K562 (cell line): ENCODE results near the gene NME4. TPM values are rescaled to one million over a fixed set of nuclear protein-coding genes. Genes with fewer than 3 reads are reported as not detected.

Experiments used
- E2F8 ChIP-seq: fragments of 450-650 bp; IDR thresholded peaks from 2 replicates; pipeline ENCODE4 v1.7.1; 2018; ENCODE audit warnings: mild to moderate bottlenecking, low read depth; ENCODE audit not compliant: partially characterized antibody
- NONO ChIP-seq, 2 experiments: fragments of 200-400 bp in 1 of 2; fragments of 450-650 bp in 1 of 2; formaldehyde crosslinking in 1 of 2; IDR thresholded peaks; 2 replicates each; pipeline ENCODE4 v1.6.1; 2017; ENCODE audit warnings: low read depth in 2 of 2, mild to moderate bottlenecking in 2 of 2, moderate library complexity in 2 of 2, low read length in 1 of 2
- TFE3 ChIP-seq: fragments of 450-650 bp; formaldehyde crosslinking; IDR thresholded peaks from 2 replicates; pipeline ENCODE4 v1.4.0; 2020; ENCODE audit warnings: mild to moderate bottlenecking, mixed read lengths
- ZNF253 ChIP-seq: fragments of 250-450 bp; sonication (Bioruptor Pico); conservative IDR thresholded peaks from 2 replicates; pipeline ENCODE4 v1.6.1; 2021; ENCODE audit warnings: mild to moderate bottlenecking
- polyA plus RNA-seq, 8 experiments: library from polyadenylated mRNA; depleted of rRNA in 4 of 8; stranded (reverse) in 5 of 8; unstranded in 3 of 8; fragments of >200 nt; fragmentation: Nextera tagmentation in 2 of 8; fragmentation: Illumina TruSeq in 1 of 8; extraction: Ambion mirVana in 2 of 8; extraction: Trizol in 1 of 8; gene quantifications; 2 replicates each; pipeline versions ENCODE4 v1.2.1 to v1.2.3, GENCODE V29; 2011 to 2014; ENCODE audit warnings: inconsistent platforms in 1 of 8, missing spikeins in 1 of 8
- total RNA-seq, 7 experiments: library from RNA; depleted of rRNA in 6 of 7; stranded (reverse); fragments of >200 nt in 6 of 7; fragmentation: Illumina TruSeq in 2 of 7; extraction: Trizol in 2 of 7; gene quantifications; 2 replicates each; pipeline versions ENCODE4 v1.2.1 to v1.2.3, GENCODE V29; 2011 to 2021; ENCODE audit warnings: low replicate concordance in 1 of 7
- TF ChIP-seq, protein P1 (sequence below): sonication (generic); formaldehyde crosslinking; IDR thresholded peaks from 2 replicates; pipeline ENCODE4 v1.8.0; 2022; ENCODE audit warnings: mild to moderate bottlenecking, missing genetic modification reagents
- TF ChIP-seq, protein P2 (sequence below): fragments of 450-650 bp; IDR thresholded peaks from 2 replicates; pipeline ENCODE4 v1.6.1; 2016
- TF ChIP-seq, protein P3 (sequence below): IDR thresholded peaks from 2 replicates; pipeline ENCODE4 v1.6.1; 2011; ENCODE audit warnings: borderline replicate concordance, low read depth, mild to moderate bottlenecking, moderate library complexity, low read length; ENCODE audit not compliant: insufficient read depth, poor library complexity, severe bottlenecking
- TF ChIP-seq, protein P4 (sequence below): fragments of 450-650 bp; IDR thresholded peaks from 2 replicates; pipeline ENCODE4 v1.6.1; 2017; ENCODE audit warnings: antibody characterized with exemption

NME4 gene
- total and polyA plus RNA-seq, 9 of the 15 experiments (the other 6 are each of a cell fraction or from before 2014, with no cell fraction given), result 15.4 to 264 (median 139) TPM

DNA sequence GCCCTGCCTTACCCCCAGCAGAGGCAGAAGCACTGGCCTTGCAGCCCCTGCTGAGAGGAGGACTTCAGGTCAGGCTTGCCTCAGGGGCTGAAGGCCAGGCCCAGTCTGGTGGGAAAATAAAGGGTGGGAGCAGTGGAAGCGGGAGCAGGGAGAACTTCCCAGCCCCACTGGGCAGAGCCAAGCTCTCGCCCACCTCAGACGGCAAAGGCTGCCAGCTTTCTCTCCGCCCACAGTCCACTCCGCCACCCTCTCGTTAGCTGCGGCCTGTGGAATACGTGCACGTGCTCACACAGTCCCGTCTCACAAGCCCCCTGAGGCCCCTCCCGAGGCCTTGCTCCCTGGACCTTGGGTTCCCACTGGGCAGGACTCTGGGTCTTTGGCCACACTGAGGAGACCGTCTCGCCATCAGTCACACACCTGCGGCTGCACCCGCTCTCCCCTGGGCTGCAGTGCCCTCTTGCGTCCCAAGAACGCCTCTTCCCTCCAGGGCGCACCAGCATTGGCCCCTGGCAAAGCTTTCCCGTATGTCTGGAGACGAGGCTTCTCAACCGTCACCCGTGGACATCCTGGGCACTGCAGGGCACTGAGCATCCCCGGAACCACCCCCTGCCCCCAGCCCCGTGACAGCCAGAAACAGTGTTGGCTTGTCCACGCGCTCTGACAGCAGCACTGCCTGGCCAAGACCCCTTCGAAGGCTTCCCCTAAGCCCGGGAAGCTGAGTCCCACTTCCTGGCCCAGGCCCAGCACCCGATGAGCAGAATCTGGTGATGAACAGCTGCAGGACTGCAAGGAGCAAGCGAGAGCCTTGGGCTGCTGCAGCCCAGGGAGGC lies 34.9 kb upstream of the NME4 start (continued):
- TF ChIP-seq, protein P1, sequence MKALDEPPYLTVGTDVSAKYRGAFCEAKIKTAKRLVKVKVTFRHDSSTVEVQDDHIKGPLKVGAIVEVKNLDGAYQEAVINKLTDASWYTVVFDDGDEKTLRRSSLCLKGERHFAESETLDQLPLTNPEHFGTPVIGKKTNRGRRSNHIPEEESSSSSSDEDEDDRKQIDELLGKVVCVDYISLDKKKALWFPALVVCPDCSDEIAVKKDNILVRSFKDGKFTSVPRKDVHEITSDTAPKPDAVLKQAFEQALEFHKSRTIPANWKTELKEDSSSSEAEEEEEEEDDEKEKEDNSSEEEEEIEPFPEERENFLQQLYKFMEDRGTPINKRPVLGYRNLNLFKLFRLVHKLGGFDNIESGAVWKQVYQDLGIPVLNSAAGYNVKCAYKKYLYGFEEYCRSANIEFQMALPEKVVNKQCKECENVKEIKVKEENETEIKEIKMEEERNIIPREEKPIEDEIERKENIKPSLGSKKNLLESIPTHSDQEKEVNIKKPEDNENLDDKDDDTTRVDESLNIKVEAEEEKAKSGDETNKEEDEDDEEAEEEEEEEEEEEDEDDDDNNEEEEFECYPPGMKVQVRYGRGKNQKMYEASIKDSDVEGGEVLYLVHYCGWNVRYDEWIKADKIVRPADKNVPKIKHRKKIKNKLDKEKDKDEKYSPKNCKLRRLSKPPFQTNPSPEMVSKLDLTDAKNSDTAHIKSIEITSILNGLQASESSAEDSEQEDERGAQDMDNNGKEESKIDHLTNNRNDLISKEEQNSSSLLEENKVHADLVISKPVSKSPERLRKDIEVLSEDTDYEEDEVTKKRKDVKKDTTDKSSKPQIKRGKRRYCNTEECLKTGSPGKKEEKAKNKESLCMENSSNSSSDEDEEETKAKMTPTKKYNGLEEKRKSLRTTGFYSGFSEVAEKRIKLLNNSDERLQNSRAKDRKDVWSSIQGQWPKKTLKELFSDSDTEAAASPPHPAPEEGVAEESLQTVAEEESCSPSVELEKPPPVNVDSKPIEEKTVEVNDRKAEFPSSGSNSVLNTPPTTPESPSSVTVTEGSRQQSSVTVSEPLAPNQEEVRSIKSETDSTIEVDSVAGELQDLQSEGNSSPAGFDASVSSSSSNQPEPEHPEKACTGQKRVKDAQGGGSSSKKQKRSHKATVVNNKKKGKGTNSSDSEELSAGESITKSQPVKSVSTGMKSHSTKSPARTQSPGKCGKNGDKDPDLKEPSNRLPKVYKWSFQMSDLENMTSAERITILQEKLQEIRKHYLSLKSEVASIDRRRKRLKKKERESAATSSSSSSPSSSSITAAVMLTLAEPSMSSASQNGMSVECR (CRISPR knock-in tag), result 0 out of 2 replicates have a peak, but pooled peaks have one; percentile 19
- TF ChIP-seq, protein P2, sequence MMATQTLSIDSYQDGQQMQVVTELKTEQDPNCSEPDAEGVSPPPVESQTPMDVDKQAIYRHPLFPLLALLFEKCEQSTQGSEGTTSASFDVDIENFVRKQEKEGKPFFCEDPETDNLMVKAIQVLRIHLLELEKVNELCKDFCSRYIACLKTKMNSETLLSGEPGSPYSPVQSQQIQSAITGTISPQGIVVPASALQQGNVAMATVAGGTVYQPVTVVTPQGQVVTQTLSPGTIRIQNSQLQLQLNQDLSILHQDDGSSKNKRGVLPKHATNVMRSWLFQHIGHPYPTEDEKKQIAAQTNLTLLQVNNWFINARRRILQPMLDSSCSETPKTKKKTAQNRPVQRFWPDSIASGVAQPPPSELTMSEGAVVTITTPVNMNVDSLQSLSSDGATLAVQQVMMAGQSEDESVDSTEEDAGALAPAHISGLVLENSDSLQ, result 0 out of 2 replicates have a peak, but pooled peaks have one; percentile 12
- TF ChIP-seq E2F8, result no peak
- TF ChIP-seq NONO (IDR thresholded peaks at IDR 0.05; ENCODE audit: low read depth in 2 of 2, low read length in 1 of 2), result no peak
- TF ChIP-seq, protein P3, sequence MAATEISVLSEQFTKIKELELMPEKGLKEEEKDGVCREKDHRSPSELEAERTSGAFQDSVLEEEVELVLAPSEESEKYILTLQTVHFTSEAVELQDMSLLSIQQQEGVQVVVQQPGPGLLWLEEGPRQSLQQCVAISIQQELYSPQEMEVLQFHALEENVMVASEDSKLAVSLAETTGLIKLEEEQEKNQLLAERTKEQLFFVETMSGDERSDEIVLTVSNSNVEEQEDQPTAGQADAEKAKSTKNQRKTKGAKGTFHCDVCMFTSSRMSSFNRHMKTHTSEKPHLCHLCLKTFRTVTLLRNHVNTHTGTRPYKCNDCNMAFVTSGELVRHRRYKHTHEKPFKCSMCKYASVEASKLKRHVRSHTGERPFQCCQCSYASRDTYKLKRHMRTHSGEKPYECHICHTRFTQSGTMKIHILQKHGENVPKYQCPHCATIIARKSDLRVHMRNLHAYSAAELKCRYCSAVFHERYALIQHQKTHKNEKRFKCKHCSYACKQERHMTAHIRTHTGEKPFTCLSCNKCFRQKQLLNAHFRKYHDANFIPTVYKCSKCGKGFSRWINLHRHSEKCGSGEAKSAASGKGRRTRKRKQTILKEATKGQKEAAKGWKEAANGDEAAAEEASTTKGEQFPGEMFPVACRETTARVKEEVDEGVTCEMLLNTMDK, result peak; percentile 10
- TF ChIP-seq TFE3 (CRISPR knock-in tag), result no peak
- TF ChIP-seq ZNF253, result no peak
- TF ChIP-seq, protein P4, sequence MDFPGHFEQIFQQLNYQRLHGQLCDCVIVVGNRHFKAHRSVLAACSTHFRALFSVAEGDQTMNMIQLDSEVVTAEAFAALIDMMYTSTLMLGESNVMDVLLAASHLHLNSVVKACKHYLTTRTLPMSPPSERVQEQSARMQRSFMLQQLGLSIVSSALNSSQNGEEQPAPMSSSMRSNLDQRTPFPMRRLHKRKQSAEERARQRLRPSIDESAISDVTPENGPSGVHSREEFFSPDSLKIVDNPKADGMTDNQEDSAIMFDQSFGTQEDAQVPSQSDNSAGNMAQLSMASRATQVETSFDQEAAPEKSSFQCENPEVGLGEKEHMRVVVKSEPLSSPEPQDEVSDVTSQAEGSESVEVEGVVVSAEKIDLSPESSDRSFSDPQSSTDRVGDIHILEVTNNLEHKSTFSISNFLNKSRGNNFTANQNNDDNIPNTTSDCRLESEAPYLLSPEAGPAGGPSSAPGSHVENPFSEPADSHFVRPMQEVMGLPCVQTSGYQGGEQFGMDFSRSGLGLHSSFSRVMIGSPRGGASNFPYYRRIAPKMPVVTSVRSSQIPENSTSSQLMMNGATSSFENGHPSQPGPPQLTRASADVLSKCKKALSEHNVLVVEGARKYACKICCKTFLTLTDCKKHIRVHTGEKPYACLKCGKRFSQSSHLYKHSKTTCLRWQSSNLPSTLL, result no peak
